Ureter (tissue), 1 donor: Measurements from ENCODE around the gene RAD50. TPM values are rescaled to one million over a fixed set of nuclear protein-coding genes. Genes with fewer than 3 reads are reported as not detected.

Experiments
- total RNA-seq: library from RNA; stranded (reverse); gene quantifications from one replicate; pipeline ENCODE4 v1.2.4, GENCODE V29; 2023
- donor health status: DM: yes; HTN: yes; CAD: no.

RAD50 gene
- total RNA-seq, 1 donor from 2014 or later: 49.5 TPM

Other genes starting within 250 kb of the RAD50 start
- gene SLC22A5, start 187.3 kb upstream of the RAD50 start, total RNA-seq: 23.2 TPM
- gene IRF1, start 66.2 kb upstream of the RAD50 start, total RNA-seq: 40.8 TPM
- gene IL5, start 13.5 kb upstream of the RAD50 start, total RNA-seq: not detected
- not detected for gene IL13, start 101.2 kb downstream of the RAD50 start, total RNA-seq
- not detected for gene IL4, start 117.0 kb downstream of the RAD50 start, total RNA-seq
- 19.9 TPM for gene KIF3A, start 180.6 kb downstream of the RAD50 start, total RNA-seq
- gene CCNI2, start 190.4 kb downstream of the RAD50 start, total RNA-seq: 5.8 TPM
- 170 TPM for gene SEPTIN8, start 220.3 kb downstream of the RAD50 start, total RNA-seq